Uterus (tissue), 2 donors: ENCODE measurements around the gene CRTAC1.

Experiments used
- CTCF ChIP-seq, 4 experiments: fragments of 200-600 bp in 2 of 4; fragments of 450-650 bp in 2 of 4; sonication (generic) in 2 of 4; IDR thresholded peaks; one replicate each; pipeline ENCODE4 v1.5.1; 2016 to 2019; ENCODE audit warnings: antibody characterized with exemption in 4 of 4, mild to moderate bottlenecking in 2 of 4, moderate library complexity in 1 of 4
- POLR2A ChIP-seq, 2 donors: fragments of 450-650 bp; IDR thresholded peaks; one replicate each; pipeline ENCODE4 v1.6.1; 2016; ENCODE audit warnings: antibody characterized with exemption in 2 of 2, mild to moderate bottlenecking in 1 of 2, moderate library complexity in 1 of 2

- no peak for TF ChIP-seq CTCF (IDR thresholded peaks at IDR 0.05)
- no peak for TF ChIP-seq POLR2A (IDR thresholded peaks at IDR 0.05)
These were observed 203.5 kb downstream of the CRTAC1 start for GRCh38 chr10:97826892-97827291.
